GM06990 (cell line): ENCODE data around the gene TNRC6C.
"Not testable (repeated sequence)": the region's sequence is repeated elsewhere in the genome, so short reads cannot be mapped to it uniquely, and the experiment has no call there.

Experiments
- DNase-seq: peaks from one replicate; pipeline ENCODE4 v3.0.0-alpha.2; 2011; ENCODE audit not compliant: insufficient read length; ENCODE audit errors: extremely low read depth
- H3K27me3 ChIP-seq: replicated peaks from 2 replicates; pipeline ENCODE4 v1.6.0; 2011; ENCODE audit warnings: low read length; ENCODE audit not compliant: control insufficient read depth, insufficient read depth
- H3K36me3 ChIP-seq: 2 replicates; pipeline ENCODE4 v1.5.1; 2011; ENCODE audit warnings: low read length; ENCODE audit not compliant: control insufficient read depth, insufficient read depth
- H3K4me3 ChIP-seq: replicated peaks from 2 replicates; pipeline ENCODE4 v1.5.1; 2011; ENCODE audit warnings: low read depth, mild to moderate bottlenecking, control low read depth, low read length
- TF ChIP-seq, protein P1 (sequence below): IDR thresholded peaks from 2 replicates; pipeline ENCODE4 v1.5.1; 2011; ENCODE audit warnings: low read length, control low read depth, mild to moderate bottlenecking, inconsistent platforms; ENCODE audit not compliant: insufficient read depth, poor library complexity, severe bottlenecking

The TNRC6C gene

DNA sequence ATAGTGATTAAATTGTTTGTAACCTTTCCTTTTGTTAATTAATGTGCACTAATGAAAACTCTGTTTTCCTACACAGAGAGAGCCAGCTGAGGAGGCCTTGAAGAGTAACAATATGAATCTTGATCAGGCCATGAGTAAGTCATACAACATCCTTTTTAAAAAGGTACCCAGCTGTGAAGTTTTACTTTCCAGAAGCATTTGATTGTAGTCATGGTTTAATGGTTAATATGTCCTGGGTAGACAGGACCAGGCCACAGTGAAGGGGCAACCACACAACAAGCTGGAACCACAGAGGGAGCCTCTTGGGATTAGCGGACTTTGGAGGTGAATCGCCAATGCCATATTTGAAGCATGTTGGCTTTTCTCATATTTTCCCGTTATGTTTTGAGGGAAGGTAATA lies 114.5 kb downstream of the TNRC6C start:
- TF ChIP-seq, protein P1, sequence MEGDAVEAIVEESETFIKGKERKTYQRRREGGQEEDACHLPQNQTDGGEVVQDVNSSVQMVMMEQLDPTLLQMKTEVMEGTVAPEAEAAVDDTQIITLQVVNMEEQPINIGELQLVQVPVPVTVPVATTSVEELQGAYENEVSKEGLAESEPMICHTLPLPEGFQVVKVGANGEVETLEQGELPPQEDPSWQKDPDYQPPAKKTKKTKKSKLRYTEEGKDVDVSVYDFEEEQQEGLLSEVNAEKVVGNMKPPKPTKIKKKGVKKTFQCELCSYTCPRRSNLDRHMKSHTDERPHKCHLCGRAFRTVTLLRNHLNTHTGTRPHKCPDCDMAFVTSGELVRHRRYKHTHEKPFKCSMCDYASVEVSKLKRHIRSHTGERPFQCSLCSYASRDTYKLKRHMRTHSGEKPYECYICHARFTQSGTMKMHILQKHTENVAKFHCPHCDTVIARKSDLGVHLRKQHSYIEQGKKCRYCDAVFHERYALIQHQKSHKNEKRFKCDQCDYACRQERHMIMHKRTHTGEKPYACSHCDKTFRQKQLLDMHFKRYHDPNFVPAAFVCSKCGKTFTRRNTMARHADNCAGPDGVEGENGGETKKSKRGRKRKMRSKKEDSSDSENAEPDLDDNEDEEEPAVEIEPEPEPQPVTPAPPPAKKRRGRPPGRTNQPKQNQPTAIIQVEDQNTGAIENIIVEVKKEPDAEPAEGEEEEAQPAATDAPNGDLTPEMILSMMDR, result no peak
- Histone ChIP-seq H3K36me3 (peaks cover 7% of the 10 kb centered on the region), H3K4me3 (no peak overlapping the region), H3K27me3 (no peaks in the 10 kb centered on the region)
- DNase-seq, result no peak

DNA sequence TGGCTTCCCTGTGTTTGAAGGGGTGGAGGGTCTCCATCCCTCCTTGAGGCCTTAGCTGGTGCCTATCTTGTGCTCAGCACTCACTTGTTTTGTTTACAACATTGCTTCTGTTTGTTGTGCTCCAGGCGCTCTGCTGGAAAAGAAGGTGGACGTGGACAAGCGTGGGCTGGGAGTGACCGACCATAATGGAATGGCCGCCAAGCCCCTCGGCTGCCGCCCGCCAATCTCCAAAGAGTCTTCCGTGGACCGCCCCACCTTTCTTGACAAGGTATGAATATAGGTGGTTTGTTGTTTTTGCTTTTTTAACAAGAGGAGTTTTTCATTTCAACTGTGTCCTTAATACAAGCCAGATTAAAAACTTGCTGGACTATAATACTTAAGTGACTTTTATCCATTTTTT lies 116.5 kb downstream of the TNRC6C start:
- no peak for DNase-seq
- Histone ChIP-seq H3K4me3 (no peak overlapping the region), H3K27me3 (no peaks in the 10 kb centered on the region), H3K36me3 (peaks cover 7% of the 10 kb centered on the region)
- TF ChIP-seq, protein P1, result no peak

DNA sequence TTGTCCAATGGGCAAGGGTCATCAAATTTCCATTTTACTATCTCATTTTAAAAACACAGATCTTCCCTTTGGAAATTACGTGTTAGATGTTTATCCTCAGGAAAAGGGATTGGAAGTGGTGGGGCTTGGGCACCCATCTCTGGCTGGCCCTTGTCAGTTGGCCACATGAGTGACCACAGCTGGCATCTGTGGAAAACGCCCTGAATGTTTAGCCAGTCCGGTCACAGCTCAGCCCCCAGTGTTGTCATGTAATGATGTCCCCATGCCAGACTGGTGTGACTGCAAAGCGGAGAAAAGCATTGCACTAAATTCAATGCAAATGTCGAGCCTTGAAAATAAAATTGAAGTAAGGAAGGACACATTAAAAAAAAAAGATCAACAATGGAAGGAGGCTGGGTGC lies 117.0 kb downstream of the TNRC6C start:
- DNase-seq, result no peak
- Histone ChIP-seq H3K4me3 (no peak overlapping the region), H3K27me3 (no peaks in the 10 kb centered on the region), H3K36me3 (peaks cover 7% of the 10 kb centered on the region)
- TF ChIP-seq, protein P1, result no peak

DNA sequence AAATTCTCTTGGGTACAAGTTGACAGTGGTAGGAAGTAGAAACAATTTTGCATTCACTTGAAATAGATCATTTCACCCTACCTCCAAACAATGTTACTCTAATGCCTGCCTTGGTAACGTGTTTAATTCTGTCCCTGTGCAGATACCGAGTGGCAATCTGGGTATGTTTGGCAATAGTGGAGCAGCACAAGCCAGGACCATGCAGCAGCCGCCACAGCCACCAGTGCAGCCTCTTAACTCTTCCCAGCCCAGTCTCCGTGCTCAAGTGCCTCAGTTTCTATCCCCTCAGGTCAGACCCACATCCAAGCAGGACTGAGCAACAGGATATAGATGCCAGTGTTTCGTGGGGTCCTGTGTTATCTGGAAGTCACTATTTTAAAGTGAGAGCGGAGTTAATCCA lies 120.8 kb downstream of the TNRC6C start:
- TF ChIP-seq, protein P1, result no peak
- no peak for DNase-seq
- Histone ChIP-seq H3K36me3 (peaks cover 3% of the 10 kb centered on the region), H3K4me3 (no peak overlapping the region), H3K27me3 (no peaks in the 10 kb centered on the region)

DNA sequence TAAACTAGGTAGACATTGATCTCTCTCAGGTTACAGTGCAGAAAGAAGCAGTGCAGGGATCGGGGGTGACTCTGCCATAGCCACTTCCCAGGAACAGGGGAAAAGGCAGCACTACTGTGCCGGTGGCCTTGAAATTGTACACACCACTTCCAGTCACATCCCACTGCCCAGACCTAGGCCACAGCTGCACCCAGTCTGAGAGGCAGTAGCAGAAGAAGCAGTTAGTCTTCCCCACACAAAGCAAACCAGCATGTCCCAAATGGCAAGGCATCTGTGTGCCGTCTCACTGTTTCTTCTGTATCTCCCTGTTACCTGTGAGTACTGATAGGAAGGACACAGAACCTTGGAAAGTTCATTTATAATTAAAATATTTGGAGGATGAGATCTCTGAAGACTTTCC lies 123.0 kb downstream of the TNRC6C start:
- H3K36me3 ChIP-seq, result no peaks in the 10 kb centered on the region
- DNase-seq, result no peak
- TF ChIP-seq, protein P1, result no peak
- no peaks in the 10 kb centered on the region for H3K27me3 ChIP-seq
- no peak overlapping the region for H3K4me3 ChIP-seq

DNA sequence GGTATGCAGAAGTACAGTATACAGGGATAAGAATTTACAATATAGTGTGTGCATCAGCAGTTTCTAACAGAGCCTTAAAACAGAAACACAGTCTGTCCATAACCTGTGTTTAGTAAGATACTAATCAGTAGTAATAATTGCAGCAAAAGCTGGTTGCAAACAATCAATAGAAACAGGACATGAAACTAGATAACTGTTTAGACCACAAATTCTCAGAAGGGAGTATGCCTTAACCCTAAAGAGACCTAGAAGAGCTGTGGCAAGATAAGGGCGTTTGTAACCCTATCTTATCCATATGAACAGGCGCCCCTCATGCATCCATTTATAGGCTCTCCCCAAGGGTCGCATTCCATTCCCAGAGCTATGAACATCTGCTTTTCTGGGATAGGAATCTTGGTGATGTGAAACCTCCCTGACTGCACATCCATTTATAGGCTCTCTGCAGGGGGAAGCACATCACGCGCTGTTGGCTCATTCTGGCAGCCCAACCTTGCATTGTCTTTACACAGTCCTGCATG lies 123.9 kb downstream of the TNRC6C start:
- DNase-seq, H3K36me3 ChIP-seq, H3K27me3 ChIP-seq, H3K4me3 ChIP-seq: not testable (repeated sequence)
